ENCODE data around the gene ZNF445.
"Not testable (repeated sequence)": the region's sequence is repeated elsewhere in the genome, so short reads cannot be mapped to it uniquely, and the experiment has no call there.

Gene ZNF445

GRCh38 chr3:44506961-44507360 lies 29.5 kb upstream of the ZNF445 start:
- Histone ChIP-seq H3K4me1 (ENCODE audit: control insufficient read depth, insufficient read depth, low read length) (no peaks in the 10 kb centered on the region; the same call in 1 of the 2 replicates), H3K27me3 (ENCODE audit: control insufficient read depth, insufficient read depth, low read length) (no peaks in the 10 kb centered on the region), H3K4me3 (ENCODE audit: low read length) (no peak overlapping the region), H3K9me3 (ENCODE audit: control insufficient read depth, insufficient read depth, low read length) (no peaks in the 10 kb centered on the region), H3K36me3 (ENCODE audit: control insufficient read depth, insufficient read depth, low read length) (0 out of 2 replicates have a peak, but pooled peaks cover under 1% of the 10 kb centered on the region), H3K27ac (ENCODE audit: low read length) (no peak overlapping the region)
- no peak for DNase-seq (ENCODE audit: low read depth, low spot score)
- no CpG with 5 or more reads among the region's 5 CpGs for WGBS (ENCODE audit: insufficient coverage, insufficient read length)

- Histone ChIP-seq H3K27ac (ENCODE audit: low read length) (no peak overlapping the region), H3K4me1 (ENCODE audit: control insufficient read depth, insufficient read depth, low read length) (no peaks in the 10 kb centered on the region; the same call in 1 of the 2 replicates), H3K4me3 (ENCODE audit: low read length) (no peak overlapping the region), H3K27me3 (ENCODE audit: control insufficient read depth, insufficient read depth, low read length) (no peaks in the 10 kb centered on the region), H3K9me3 (ENCODE audit: control insufficient read depth, insufficient read depth, low read length) (peaks cover 1% of the 10 kb centered on the region; the same call in 1 of the 2 replicates), H3K36me3 (ENCODE audit: control insufficient read depth, insufficient read depth, low read length) (peaks cover 4% of the 10 kb centered on the region; the same call in 1 of the 2 replicates)
- DNase-seq (ENCODE audit: low read depth, low spot score), result no peak
- WGBS (ENCODE audit: insufficient coverage, insufficient read length), result no CpG with 5 or more reads among the region's 3 CpGs
These were observed 29.1 kb upstream of the ZNF445 start for GRCh38 chr3:44506556-44506955.

- H3K36me3 ChIP-seq (ENCODE audit: control insufficient read depth, insufficient read depth, low read length), result peaks cover 7% of the 10 kb centered on the region; the same call in 1 of the 2 replicates
- no peaks in the 10 kb centered on the region for H3K27me3 ChIP-seq (ENCODE audit: control insufficient read depth, insufficient read depth, low read length)
- peaks cover 2% of the 10 kb centered on the region; the same call in 1 of the 2 replicates for H3K9me3 ChIP-seq (ENCODE audit: control insufficient read depth, insufficient read depth, low read length)
- no peak overlapping the region for H3K4me3 ChIP-seq (ENCODE audit: low read length)
- no peak overlapping the region for H3K27ac ChIP-seq (ENCODE audit: low read length)
- no peaks in the 10 kb centered on the region; the same call in 1 of the 2 replicates for H3K4me1 ChIP-seq (ENCODE audit: control insufficient read depth, insufficient read depth, low read length)
- DNase-seq (ENCODE audit: low read depth, low spot score), result no peak
- WGBS (ENCODE audit: insufficient coverage, insufficient read length), result no CpG with 5 or more reads among the region's 1 CpG
These were observed 27.1 kb upstream of the ZNF445 start for GRCh38 chr3:44504566-44504965.

DNA sequence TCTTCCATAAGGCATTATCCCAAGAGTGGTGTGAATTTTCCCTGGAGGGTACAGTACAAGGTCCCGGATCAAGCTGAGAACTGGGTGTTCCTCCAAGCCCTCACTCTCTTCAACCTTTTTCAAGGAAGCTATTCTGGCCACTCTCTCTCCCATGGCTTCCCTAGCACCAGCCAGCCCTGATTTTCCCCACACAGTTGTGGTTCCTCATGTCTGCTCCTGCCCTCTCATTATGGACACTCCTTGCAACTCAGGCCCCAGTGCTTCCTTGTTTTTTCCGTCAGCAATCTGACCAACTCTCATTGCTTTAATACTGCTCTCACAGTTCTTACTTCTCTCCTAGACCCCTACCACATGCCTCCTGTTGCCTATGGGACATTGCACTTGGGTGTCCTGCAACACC lies 25.7 kb upstream of the ZNF445 start:
- not testable (repeated sequence) for H3K4me1 ChIP-seq (ENCODE audit: control insufficient read depth, insufficient read depth, low read length); H3K27ac ChIP-seq (ENCODE audit: low read length); H3K9me3 ChIP-seq (ENCODE audit: control insufficient read depth, insufficient read depth, low read length); DNase-seq (ENCODE audit: low read depth, low spot score); H3K36me3 ChIP-seq (ENCODE audit: control insufficient read depth, insufficient read depth, low read length); H3K4me3 ChIP-seq (ENCODE audit: low read length); H3K27me3 ChIP-seq (ENCODE audit: control insufficient read depth, insufficient read depth, low read length)
- WGBS (ENCODE audit: insufficient coverage, insufficient read length), result no CpG with 5 or more reads among the region's 2 CpGs

DNA sequence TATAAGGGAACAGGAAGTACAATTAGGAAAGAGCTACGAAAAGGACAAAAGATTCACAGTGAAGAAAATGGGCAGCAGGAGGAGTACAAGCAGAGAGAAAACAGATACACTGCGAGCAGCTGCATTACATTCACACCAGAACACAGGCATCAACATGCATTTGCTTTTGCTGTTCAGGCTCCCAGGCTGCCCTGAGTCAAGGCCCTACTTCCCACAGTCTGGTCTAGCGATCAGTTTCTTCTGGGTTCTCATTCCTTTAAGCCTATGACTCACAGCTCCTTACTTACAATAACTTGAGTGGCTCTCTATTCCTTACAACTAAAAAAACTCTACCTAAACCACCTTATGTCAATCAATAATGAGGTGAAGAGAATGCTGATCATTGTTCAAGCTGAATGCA lies 24.5 kb upstream of the ZNF445 start:
- no peak overlapping the region for H3K4me3 ChIP-seq (ENCODE audit: low read length)
- no peaks in the 10 kb centered on the region for H3K4me1 ChIP-seq (ENCODE audit: control insufficient read depth, insufficient read depth, low read length)
- no peaks in the 10 kb centered on the region for H3K27me3 ChIP-seq (ENCODE audit: control insufficient read depth, insufficient read depth, low read length)
- H3K27ac ChIP-seq (ENCODE audit: low read length), result no peak overlapping the region
- H3K36me3 ChIP-seq (ENCODE audit: control insufficient read depth, insufficient read depth, low read length), result peaks cover 7% of the 10 kb centered on the region; the same call in 1 of the 2 replicates
- peaks cover 2% of the 10 kb centered on the region; the same call in 1 of the 2 replicates for H3K9me3 ChIP-seq (ENCODE audit: control insufficient read depth, insufficient read depth, low read length)
- WGBS (ENCODE audit: insufficient coverage, insufficient read length), result no CpG with 5 or more reads among the region's 3 CpGs
- no peak for DNase-seq (ENCODE audit: low read depth, low spot score)

DNA sequence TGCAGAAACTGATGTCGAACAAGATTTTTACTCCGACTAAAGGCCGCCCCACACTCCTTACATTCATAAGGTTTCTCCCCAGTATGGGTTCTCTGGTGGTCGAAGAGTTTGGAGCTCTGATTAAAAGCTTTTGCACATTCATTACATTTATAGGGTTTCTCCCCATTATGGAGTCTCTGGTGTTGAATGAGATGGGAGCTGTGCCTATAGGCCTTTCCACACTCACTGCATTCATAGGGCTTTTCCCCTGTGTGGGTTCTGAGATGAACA lies 22.4 kb upstream of the ZNF445 start:
- not testable (repeated sequence) for H3K9me3 ChIP-seq (ENCODE audit: control insufficient read depth, insufficient read depth, low read length); H3K27me3 ChIP-seq (ENCODE audit: control insufficient read depth, insufficient read depth, low read length); H3K27ac ChIP-seq (ENCODE audit: low read length); H3K4me3 ChIP-seq (ENCODE audit: low read length); H3K4me1 ChIP-seq (ENCODE audit: control insufficient read depth, insufficient read depth, low read length); DNase-seq (ENCODE audit: low read depth, low spot score); H3K36me3 ChIP-seq (ENCODE audit: control insufficient read depth, insufficient read depth, low read length)
- WGBS (ENCODE audit: insufficient coverage, insufficient read length), result no CpG with 5 or more reads among the region's 4 CpGs

GRCh38 chr3:44499149-44499898 lies 21.9 kb upstream of the ZNF445 start:
- Histone ChIP-seq H3K4me3 (ENCODE audit: low read length) (no peak overlapping the region), H3K4me1 (ENCODE audit: control insufficient read depth, insufficient read depth, low read length) (no peaks in the 10 kb centered on the region), H3K36me3 (ENCODE audit: control insufficient read depth, insufficient read depth, low read length) (peaks cover 9% of the 10 kb centered on the region; the same call in 1 of the 2 replicates), H3K27ac (ENCODE audit: low read length) (no peak overlapping the region), H3K27me3 (ENCODE audit: control insufficient read depth, insufficient read depth, low read length) (no peaks in the 10 kb centered on the region), H3K9me3 (ENCODE audit: control insufficient read depth, insufficient read depth, low read length) (peaks cover 2% of the 10 kb centered on the region; the same call in 1 of the 2 replicates)
- WGBS (ENCODE audit: insufficient coverage, insufficient read length), result no CpG with 5 or more reads among the region's 8 CpGs
- no peak for DNase-seq (ENCODE audit: low read depth, low spot score)

DNA sequence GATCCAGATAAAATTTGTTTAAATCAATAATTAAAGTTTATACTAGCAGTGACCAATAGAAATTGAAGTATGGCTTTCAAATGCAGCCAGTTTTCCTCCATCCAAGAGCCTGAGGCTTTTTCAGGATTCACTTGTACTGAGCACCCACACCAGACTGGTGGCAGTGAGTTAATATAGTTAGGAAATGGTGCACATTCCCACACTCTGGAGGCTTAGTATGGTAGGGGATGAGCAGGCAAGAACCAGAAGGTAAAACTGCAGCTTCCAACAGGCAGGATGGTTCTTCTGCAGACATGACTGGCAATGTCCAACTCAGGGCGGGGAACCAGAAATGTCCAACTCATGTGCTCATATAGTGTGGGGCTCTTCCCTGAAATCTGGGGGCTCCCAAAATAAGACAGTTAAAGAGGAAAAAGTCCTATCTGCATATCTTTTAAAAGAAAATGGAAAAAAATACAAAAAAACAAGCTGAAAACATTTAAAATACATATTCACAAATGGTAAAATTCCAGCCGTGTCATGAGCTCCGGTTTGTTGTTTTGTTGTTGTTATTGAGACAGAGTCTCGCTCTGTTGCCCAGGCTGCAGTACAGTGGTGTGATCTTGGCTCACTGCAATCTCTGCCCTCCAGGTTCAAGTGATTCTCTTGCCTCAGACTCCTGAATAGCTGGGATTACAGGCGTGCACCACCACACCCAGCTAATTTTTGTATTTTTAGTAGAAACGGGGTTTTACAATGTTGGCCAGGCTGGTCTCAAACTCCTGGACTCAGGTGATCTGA lies 18.4 kb upstream of the ZNF445 start:
- Histone ChIP-seq H3K4me1 (ENCODE audit: control insufficient read depth, insufficient read depth, low read length) (no peaks in the 10 kb centered on the region), H3K9me3 (ENCODE audit: control insufficient read depth, insufficient read depth, low read length) (no peaks in the 10 kb centered on the region; the same call in 1 of the 2 replicates), H3K27ac (ENCODE audit: low read length) (no peak overlapping the region), H3K4me3 (ENCODE audit: low read length) (no peak overlapping the region), H3K36me3 (ENCODE audit: control insufficient read depth, insufficient read depth, low read length) (peaks cover 3% of the 10 kb centered on the region; the same call in 1 of the 2 replicates), H3K27me3 (ENCODE audit: control insufficient read depth, insufficient read depth, low read length) (no peaks in the 10 kb centered on the region)
- no CpG with 5 or more reads among the region's 6 CpGs for WGBS (ENCODE audit: insufficient coverage, insufficient read length)
- no peak for DNase-seq (ENCODE audit: low read depth, low spot score)

DNA sequence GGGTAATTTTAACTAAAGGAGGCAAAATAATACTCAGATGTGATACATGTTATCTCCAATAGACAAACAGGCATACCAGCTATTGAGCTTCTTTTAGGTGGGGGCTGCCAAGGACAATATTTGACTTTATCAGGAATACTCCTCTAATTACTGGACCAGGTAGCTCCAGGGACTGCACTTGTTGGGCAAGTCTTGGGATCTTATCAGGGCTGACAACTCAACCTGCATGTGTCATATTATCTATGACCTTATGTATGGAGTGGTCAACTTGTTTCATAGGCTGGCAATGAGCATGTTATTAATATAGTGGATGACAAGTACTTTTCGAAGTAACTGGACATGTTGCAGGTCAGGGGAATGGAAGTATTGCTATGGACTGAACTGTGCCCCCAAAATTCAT lies 15.0 kb upstream of the ZNF445 start:
- no CpG with 5 or more reads among the region's 1 CpG for WGBS (ENCODE audit: insufficient coverage, insufficient read length)
- Histone ChIP-seq H3K4me3 (ENCODE audit: low read length) (no peak overlapping the region), H3K27ac (ENCODE audit: low read length) (no peak overlapping the region), H3K27me3 (ENCODE audit: control insufficient read depth, insufficient read depth, low read length) (no peaks in the 10 kb centered on the region), H3K36me3 (ENCODE audit: control insufficient read depth, insufficient read depth, low read length) (peaks cover 3% of the 10 kb centered on the region; the same call in 1 of the 2 replicates), H3K9me3 (ENCODE audit: control insufficient read depth, insufficient read depth, low read length) (no peaks in the 10 kb centered on the region), H3K4me1 (ENCODE audit: control insufficient read depth, insufficient read depth, low read length) (no peaks in the 10 kb centered on the region)
- DNase-seq (ENCODE audit: low read depth, low spot score), result no peak

- no CpG with 5 or more reads among the region's 1 CpG for WGBS (ENCODE audit: insufficient coverage, insufficient read length)
- H3K9me3 ChIP-seq (ENCODE audit: control insufficient read depth, insufficient read depth, low read length), result no peaks in the 10 kb centered on the region
- no peaks in the 10 kb centered on the region for H3K4me1 ChIP-seq (ENCODE audit: control insufficient read depth, insufficient read depth, low read length)
- H3K36me3 ChIP-seq (ENCODE audit: control insufficient read depth, insufficient read depth, low read length), result no peaks in the 10 kb centered on the region
- H3K27ac ChIP-seq (ENCODE audit: low read length), result no peak overlapping the region
- no peaks in the 10 kb centered on the region for H3K27me3 ChIP-seq (ENCODE audit: control insufficient read depth, insufficient read depth, low read length)
- DNase-seq (ENCODE audit: low read depth, low spot score), result no peak
- no peak overlapping the region for H3K4me3 ChIP-seq (ENCODE audit: low read length)
These were observed 5.3 kb upstream of the ZNF445 start for GRCh38 chr3:44482721-44483120.

Data from iPS DF 6.9 (cell line).